Left lung (tissue), 10 donors: ENCODE results near the gene RASSF7. TPM values are rescaled to one million over a fixed set of nuclear protein-coding genes. Genes with fewer than 3 reads are reported as not detected.

Experiments
- ATAC-seq: fragments of 200-7000 bp; cut with Tn5 transposase; one replicate; pipeline ENCODE4 v1.9.1; 2020; ENCODE audit warnings: moderate library complexity
- DNase-seq, 4 donors: peaks; one replicate each; pipeline ENCODE4 v3.0.0-alpha.2; 2013 to 2020
- H3K27ac ChIP-seq, 2 donors: fragments of 200-600 bp; sonication (generic) in 1 of 2; one replicate each; pipeline versions ENCODE4 v1.5.0 to v1.8.0; 2020 to 2021
- H3K27me3 ChIP-seq, 2 donors: fragments of 200-600 bp; sonication (generic) in 1 of 2; one replicate each; pipeline versions ENCODE4 v1.5.0 to v1.8.0; 2020 to 2021
- H3K36me3 ChIP-seq, 2 donors: fragments of 200-600 bp; sonication (generic) in 1 of 2; one replicate each; pipeline versions ENCODE4 v1.5.0 to v1.8.0; 2020 to 2021
- H3K4me1 ChIP-seq, 2 donors: fragments of 200-600 bp; one replicate each; pipeline ENCODE4 v1.8.0; 2021
- H3K4me3 ChIP-seq, 2 donors: fragments of 200-600 bp; sonication (generic) in 1 of 2; one replicate each; pipeline versions ENCODE4 v1.5.0 to v1.8.0; 2020 to 2021; ENCODE audit warnings: mild to moderate bottlenecking in 1 of 2
- H3K9me3 ChIP-seq, 2 donors: fragments of 200-600 bp; sonication (generic) in 1 of 2; one replicate each; pipeline versions ENCODE4 v1.5.0 to v1.8.0; 2020 to 2021
- CTCF ChIP-seq, 2 donors: fragments of 200-600 bp; sonication (generic) in 1 of 2; IDR thresholded peaks; one replicate each; pipeline versions ENCODE4 v1.5.0 to v1.8.0; 2021; ENCODE audit warnings: antibody characterized with exemption in 2 of 2
- intact Hi-C, 2 donors: fragments of 100-400 bp; cut with DNase I; formaldehyde crosslinking; loops; one replicate each; pipeline versions ENCODE4 v1.11.2 to v1.14.2; 2022
- polyA plus RNA-seq, 6 donors: library from polyadenylated mRNA; unstranded; fragments of 120-200 nt; gene quantifications; one replicate each; pipeline ENCODE4 v1.2.1, GENCODE V29; 2013; ENCODE audit not compliant: insufficient read length in 6 of 6
- total RNA-seq, 2 donors: library from RNA; stranded (reverse); fragmentation: NEBNext Ultra II Directional; extraction: Animal tissue kit (Norgen Biotek cat#: 25700); gene quantifications; one replicate each; pipeline ENCODE4 v1.2.1, GENCODE V29; 2021
- donor health status: DM: no; HTN: yes; CAD: no.
- donor health status: DM: no; HTN: no; CAD: no.

The RASSF7 gene
- total and polyA plus RNA-seq, 8 donors: 17.6 to 57.2 (median 28.8) TPM

GRCh38 chr11:539971-540481, 20.7 kb upstream of the RASSF7 start:
- Histone ChIP-seq H3K9me3 (no peaks in the 10 kb centered on the region), H3K4me1 (peaks cover 14 to 27% of the 10 kb centered on the region in 2 donors), H3K27ac (no peak overlapping the region), H3K4me3 (no peak overlapping the region), H3K27me3 (peaks cover 0 to 29% of the 10 kb centered on the region in 2 donors), H3K36me3 (no peaks in the 10 kb centered on the region)
- no peak for DNase-seq
- intact Hi-C loops: no loop called here
- no peak for TF ChIP-seq CTCF (IDR thresholded peaks at IDR 0.05)
- no peak for ATAC-seq

- ATAC-seq: no peak
- Histone ChIP-seq H3K4me1 (peaks cover 14 to 26% of the 10 kb centered on the region in 2 donors), H3K27ac (no peak overlapping the region), H3K4me3 (no peak overlapping the region), H3K27me3 (peaks cover 0 to 29% of the 10 kb centered on the region in 2 donors), H3K9me3 (no peaks in the 10 kb centered on the region), H3K36me3 (no peaks in the 10 kb centered on the region)
- TF ChIP-seq CTCF (IDR thresholded peaks at IDR 0.05): no peak
- intact Hi-C loops: no loop called here
- DNase-seq: no peak
These were observed 20.0 kb upstream of the RASSF7 start for GRCh38 chr11:540583-541432.

- H3K27me3 ChIP-seq: peaks cover 0 to 22% of the 10 kb centered on the region in 2 donors
- no peaks in the 10 kb centered on the region for H3K9me3 ChIP-seq
- H3K4me3 ChIP-seq: no peak overlapping the region
- DNase-seq: no peak
- no peak overlapping the region for H3K27ac ChIP-seq
- no peak for ATAC-seq
- intact Hi-C loops: no loop called here
- H3K36me3 ChIP-seq: no peaks in the 10 kb centered on the region
- TF ChIP-seq CTCF (IDR thresholded peaks at IDR 0.05): no peak
- peaks cover 14 to 19% of the 10 kb centered on the region in 2 donors for H3K4me1 ChIP-seq
These were observed 19.3 kb upstream of the RASSF7 start for GRCh38 chr11:541433-541885.

- Histone ChIP-seq H3K27me3 (no peaks in the 10 kb centered on the region), H3K36me3 (no peaks in the 10 kb centered on the region), H3K27ac (no peak overlapping the region), H3K4me3 (no peak overlapping the region), H3K9me3 (no peaks in the 10 kb centered on the region), H3K4me1 (no peaks in the 10 kb centered on the region)
- no peak for TF ChIP-seq CTCF (IDR thresholded peaks at IDR 0.05)
- DNase-seq (no peak), ATAC-seq (no peak)
- intact Hi-C loops: no loop called here
These were observed 16.0 kb upstream of the RASSF7 start for GRCh38 chr11:544817-545166.

- intact Hi-C loops: no loop called here
- no peaks in the 10 kb centered on the region for H3K4me1 ChIP-seq
- DNase-seq (no peak), ATAC-seq (no peak)
- H3K4me3 ChIP-seq: no peak overlapping the region
- no peak overlapping the region for H3K27ac ChIP-seq
- H3K27me3 ChIP-seq: no peaks in the 10 kb centered on the region
- TF ChIP-seq CTCF (IDR thresholded peaks at IDR 0.05): no peak
- H3K36me3 ChIP-seq: no peaks in the 10 kb centered on the region
- no peaks in the 10 kb centered on the region for H3K9me3 ChIP-seq
These were observed 15.6 kb upstream of the RASSF7 start for GRCh38 chr11:545171-545570.
